DMS53 treated with DMSO at 0.1 percent for 48 hours (cell line): ENCODE measurements around the gene PPM1H.
"Not testable (repeated sequence)": the region's sequence is repeated elsewhere in the genome, so short reads cannot be mapped to it uniquely, and the experiment has no call there.

Source experiments
- DNase-seq: peaks from one replicate; lab custom pipeline; 2025; ENCODE audit not compliant: unreplicated experiment; lab: John Stamatoyannopoulos, UW

The PPM1H gene

GRCh38 chr12:62934799-62935674 lies at the start of gene PPM1H:
TSS of gene PPM1H (minus strand) at chr12:62935150. CDS start at chr12:62934736, 414 bp downstream.
- peak; percentile 87 for DNase-seq

GRCh38 chr12:62983594-62983993 lies 48.6 kb upstream of the PPM1H start:
- no peak for DNase-seq

- no peak for DNase-seq
Observed at GRCh38 chr12:62978768-62979167, 43.8 kb upstream of the PPM1H start.

- no peak for DNase-seq
Observed at GRCh38 chr12:62977883-62978282, 42.9 kb upstream of the PPM1H start.

GRCh38 chr12:62977418-62977817 lies 42.5 kb upstream of the PPM1H start:
- no peak for DNase-seq

GRCh38 chr12:62976110-62976662 lies 41.2 kb upstream of the PPM1H start:
- no peak for DNase-seq

- no peak for DNase-seq
Observed at GRCh38 chr12:62971769-62972525, 37.0 kb upstream of the PPM1H start.

- no peak for DNase-seq
Observed at GRCh38 chr12:62969695-62970094, 34.7 kb upstream of the PPM1H start.

GRCh38 chr12:62967701-62968100 lies 32.8 kb upstream of the PPM1H start:
- DNase-seq: no peak

GRCh38 chr12:62966990-62967506 lies 32.1 kb upstream of the PPM1H start:
- DNase-seq: peak; percentile 69

GRCh38 chr12:62966446-62966989 lies 31.6 kb upstream of the PPM1H start:
- peak; percentile 61 for DNase-seq

- not testable (repeated sequence) for DNase-seq
Observed at GRCh38 chr12:62965700-62966099, 30.8 kb upstream of the PPM1H start.

GRCh38 chr12:62965242-62965641 lies 30.3 kb upstream of the PPM1H start:
- DNase-seq: not testable (repeated sequence)

- no peak for DNase-seq
Observed at GRCh38 chr12:62963486-62964041, 28.6 kb upstream of the PPM1H start.

GRCh38 chr12:62960324-62960723 lies 25.4 kb upstream of the PPM1H start:
- DNase-seq: no peak

- no peak for DNase-seq
Observed at GRCh38 chr12:62959745-62960144, 24.8 kb upstream of the PPM1H start.

GRCh38 chr12:62957233-62957953 lies 22.4 kb upstream of the PPM1H start:
- DNase-seq: no peak

- no peak for DNase-seq
Observed at GRCh38 chr12:62955678-62956077, 20.7 kb upstream of the PPM1H start.

- DNase-seq: no peak
Observed at GRCh38 chr12:62950317-62950716, 15.4 kb upstream of the PPM1H start.

- DNase-seq: no peak
Observed at GRCh38 chr12:62948123-62948522, 13.2 kb upstream of the PPM1H start.
